ENCODE data around the gene NEK11.
"Not testable (repeated sequence)": the region's sequence is repeated elsewhere in the genome, so short reads cannot be mapped to it uniquely, and the experiment has no call there.

The NEK11 gene

DNA sequence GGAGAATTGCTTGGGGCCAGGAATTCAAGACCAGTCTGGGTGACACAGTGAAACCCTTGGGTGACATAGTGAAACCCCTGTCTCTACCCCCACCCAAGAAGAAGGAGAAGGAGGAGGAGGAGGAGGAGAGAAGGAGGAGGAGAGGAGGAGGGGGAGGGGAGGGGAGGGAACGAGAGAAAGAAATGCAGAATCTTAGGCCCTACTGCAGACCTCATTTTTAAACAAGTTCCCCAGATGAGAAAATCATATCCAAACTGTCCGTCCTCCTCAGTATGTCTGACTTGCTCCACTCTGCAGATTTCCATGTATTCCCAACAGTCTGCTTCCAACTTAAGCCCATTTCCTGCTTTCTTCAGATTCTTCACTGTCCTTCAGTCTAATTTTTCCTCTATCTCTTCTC lies 291.0 kb downstream of the NEK11 start:
- DNase-seq = no peak

DNA sequence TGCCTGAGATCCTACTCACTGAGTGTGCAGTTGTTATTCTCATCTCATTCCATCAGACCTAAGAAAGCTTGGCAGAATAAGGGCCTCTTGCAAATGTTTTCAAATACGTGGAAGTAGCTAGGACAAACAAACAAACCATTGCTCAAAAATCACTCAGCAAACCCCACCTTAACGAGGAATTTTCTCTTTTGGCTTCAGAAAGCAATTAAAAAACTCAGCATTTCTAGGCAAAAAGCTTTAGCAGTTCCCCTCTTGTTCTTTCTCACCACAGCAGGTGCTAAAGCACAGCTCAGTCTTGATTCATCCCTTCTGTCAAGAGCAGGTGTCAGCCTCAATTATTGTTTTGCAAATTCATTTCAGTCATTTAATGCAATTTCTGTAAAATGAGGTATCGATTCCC lies 296.3 kb downstream of the NEK11 start:
- no peak for DNase-seq

GRCh38 chr3:131323792-131324191 lies 297.1 kb downstream of the NEK11 start:
- DNase-seq = no peak

DNA sequence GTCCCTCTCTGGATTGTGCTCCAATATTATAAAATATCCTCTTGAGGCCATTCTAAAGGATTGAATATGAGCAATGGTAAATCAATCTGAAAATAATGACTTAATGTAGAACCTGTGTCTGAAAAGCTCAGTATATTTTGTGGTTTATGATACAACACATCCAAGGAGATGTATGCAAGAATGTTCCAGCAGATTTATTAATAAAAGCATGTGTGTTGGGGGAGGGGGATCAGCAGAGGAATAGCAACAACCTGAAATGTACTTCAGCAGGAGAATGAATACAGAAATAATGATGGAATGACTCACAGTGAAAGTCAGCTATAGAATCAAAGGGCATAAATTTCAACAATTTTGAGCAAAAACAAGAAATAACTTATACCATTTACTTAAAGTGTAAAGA lies 298.2 kb downstream of the NEK11 start:
- no peak for DNase-seq

GRCh38 chr3:131326307-131326706 lies 299.6 kb downstream of the NEK11 start:
- no peak for DNase-seq

DNA sequence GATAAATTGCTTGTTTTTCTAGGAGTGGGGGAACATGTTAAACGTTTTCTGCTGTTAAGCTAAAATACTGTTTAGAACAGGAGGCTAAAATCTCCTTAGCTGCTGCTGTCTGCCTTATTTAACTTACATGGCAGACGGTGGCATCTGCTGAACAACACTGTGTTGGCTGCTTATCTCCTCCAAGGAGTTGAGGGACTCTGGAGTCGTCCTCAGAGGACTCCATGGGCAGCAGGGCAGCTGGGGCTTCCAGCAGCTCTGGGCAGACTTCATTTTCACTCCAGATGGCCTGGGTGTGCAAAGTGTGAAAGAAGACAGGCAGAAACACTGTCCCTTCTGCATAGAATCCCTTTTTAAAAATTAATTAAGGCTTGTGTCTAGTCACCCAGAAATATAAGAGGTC lies 302.0 kb downstream of the NEK11 start:
- DNase-seq = no peak

- no peak for DNase-seq
These were observed 303.1 kb downstream of the NEK11 start for GRCh38 chr3:131329774-131330173.

DNA sequence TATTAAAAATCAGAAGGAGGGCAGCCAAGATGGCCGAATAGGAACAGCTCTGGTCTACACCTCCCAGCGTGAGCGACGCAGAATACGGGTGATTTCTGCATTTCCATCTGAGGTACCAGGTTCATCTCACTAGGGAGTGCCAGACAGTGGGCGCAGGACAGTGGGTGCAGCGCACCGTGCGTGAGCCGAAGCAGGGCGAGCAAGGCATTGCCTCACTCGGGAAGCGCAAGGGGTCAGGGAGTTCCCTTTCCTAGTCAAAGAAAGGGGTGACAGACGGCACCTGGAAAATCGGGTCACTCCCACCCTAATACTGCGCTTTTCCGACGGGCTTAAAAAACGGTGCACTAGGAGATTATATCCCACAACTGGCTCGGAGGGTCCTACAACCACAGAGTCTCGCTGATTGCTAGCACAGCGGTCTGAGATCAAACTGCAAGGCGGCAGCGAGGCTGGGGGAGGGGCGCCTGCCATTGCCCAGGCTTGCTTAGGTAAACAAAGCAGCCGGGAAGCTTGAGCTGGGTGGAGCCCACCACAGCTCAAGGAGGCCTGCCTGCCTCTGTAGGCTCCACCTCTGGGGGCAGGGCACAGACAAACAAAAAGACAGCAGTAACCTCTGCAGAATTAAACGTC lies 304.9 kb downstream of the NEK11 start:
- DNase-seq = not testable (repeated sequence)

GRCh38 chr3:131338948-131339640 lies 312.4 kb downstream of the NEK11 start:
- no peak for DNase-seq

DNA sequence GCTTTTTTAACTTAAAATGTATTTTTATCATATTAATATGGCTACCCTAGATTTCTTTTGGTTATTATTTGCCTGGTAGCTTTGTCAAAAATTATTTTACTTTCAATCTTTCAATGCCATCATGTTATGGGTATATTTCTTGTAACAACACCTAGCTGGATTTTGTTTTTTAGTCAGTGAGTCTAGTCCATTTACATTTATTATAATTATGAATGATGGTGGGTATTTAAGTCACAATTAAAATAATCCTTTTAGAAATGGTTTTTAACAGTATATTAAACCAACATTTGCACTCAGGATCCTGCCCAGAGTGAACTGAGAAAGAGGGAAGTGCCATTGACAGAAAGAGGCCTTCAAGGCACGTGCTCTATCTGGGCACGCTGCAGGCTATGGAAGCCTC lies 315.1 kb downstream of the NEK11 start:
- DNase-seq = no peak

- no peak for DNase-seq
These were observed 322.2 kb downstream of the NEK11 start for GRCh38 chr3:131348911-131349310.

DNA sequence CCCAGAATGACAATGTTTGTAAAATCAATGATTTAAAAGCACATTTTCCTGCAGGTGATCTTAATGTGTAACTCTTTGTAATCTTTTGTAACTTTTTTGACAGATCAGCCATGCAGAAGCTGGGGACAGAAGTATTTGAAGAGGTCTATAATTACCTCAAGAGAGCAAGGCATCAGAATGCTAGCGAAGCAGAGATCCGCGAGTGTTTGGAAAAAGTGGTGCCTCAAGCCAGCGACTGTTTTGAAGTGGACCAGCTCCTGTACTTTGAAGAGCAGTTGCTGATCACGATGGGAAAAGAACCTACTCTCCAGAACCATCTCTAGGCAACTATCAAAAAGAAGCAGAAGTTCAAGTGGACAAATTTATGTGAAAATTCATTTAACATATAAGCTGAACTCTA lies 322.8 kb downstream of the NEK11 start:
- no peak for DNase-seq

- no peak for DNase-seq
These were observed 323.3 kb downstream of the NEK11 start for GRCh38 chr3:131349946-131350347.

DNA sequence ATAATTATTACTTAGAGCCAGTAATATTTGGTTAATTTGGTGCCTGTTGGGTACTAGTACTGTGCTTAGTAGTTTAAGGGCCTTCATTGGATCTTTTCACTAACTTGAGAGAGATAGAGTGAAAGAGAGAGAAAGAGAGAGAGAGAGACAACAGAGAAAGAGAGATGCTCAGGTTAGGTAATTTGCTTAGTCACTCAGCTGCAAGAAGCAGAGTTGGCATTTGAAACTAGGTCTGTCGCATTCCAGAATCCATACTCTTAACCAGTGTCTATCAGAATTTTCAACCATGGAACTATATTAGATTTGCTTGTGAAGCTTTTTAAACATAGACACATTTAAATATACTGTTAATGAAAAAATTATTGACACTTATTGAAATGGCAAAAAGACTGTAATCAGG lies 323.8 kb downstream of the NEK11 start:
- no peak for DNase-seq

GRCh38 chr3:131353016-131353877 lies 326.6 kb downstream of the NEK11 start:
- no peak for DNase-seq

GRCh38 chr3:131353986-131354385 lies 327.3 kb downstream of the NEK11 start:
- DNase-seq = no peak

- no peak for DNase-seq
These were observed 329.4 kb downstream of the NEK11 start for GRCh38 chr3:131356006-131356595.

GRCh38 chr3:131357275-131357674 lies 330.6 kb downstream of the NEK11 start:
- no peak for DNase-seq

DNA sequence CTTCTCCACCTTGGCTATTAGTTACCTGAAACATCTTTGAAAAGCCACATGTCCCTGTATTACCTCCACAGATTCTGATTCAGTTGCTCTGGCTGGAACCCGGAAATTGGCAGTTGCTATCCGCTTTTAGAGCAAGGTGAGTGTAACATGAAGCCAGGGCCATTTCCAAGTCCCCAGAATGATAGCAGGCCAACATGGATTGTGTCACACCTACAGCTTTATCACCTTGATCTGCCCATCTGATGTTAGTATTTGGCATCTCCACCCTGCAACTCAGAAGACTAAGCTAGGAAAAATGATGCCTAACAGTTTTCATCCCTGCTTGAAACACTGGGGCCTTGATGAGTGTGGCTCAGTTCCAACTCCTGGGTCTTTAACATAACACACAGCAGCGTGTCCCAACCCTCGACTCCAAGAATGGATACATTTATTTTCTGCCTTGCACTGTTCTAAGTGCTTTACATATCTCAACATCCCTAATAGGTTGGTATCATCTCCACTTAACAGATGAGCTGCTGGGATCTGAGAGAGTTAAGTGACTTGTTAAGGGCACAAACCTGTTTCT lies 333.6 kb downstream of the NEK11 start:
- no peak for DNase-seq

GRCh38 chr3:131361066-131361463 lies 334.4 kb downstream of the NEK11 start:
- DNase-seq = not testable (repeated sequence)

DNA sequence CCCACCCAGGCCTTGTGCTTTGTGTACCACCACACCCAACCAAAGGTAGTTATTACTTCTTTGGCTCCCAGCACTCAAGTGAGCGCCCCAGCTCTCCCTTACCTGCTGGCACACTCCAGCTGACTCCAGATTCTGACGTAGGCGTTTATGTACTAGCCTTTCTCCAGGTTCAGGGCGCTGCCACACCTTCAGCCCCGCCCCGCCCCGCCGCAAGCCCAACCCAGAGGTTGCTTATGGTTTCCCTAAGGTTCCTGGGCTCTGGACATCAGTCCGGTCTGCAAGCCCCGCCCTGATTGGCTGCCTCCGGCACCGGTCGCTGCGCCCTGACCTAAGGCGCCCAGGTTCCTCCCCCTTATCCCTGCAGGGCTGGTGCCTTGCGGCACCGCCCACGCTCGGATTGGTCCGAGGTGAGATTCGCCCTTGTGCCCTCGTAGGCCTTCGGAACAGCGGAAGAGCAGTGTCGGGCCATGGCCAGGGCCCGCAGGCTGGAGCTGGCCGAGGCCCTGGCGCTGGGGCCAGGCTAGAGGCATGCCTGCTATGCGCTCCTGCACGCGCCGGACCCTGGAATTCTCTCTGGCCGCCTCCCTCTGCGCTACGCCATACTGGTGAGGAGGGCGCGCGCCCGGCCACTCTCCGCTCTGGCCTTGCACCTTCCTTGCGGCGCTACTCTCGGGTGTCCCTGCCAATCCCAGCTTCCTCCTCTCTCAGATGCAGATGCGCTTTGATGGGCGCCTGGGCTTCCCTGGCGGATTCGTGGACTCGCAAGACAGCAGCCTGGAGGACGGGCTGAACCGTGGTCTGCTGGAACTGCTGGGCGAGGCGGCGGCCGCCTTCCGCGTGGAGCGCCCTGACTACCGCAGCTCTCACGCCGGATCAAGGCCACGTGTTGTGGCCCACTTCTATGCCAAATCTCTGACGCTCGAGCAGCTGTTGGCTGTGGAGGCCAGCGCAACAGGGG lies 335.1 kb downstream of the NEK11 start:
- DNase-seq = peak; percentile 70

- DNase-seq = no peak
These were observed 336.6 kb downstream of the NEK11 start for GRCh38 chr3:131363275-131363674.
